GM18519 (cell line): ENCODE measurements around the gene RNF150.
"Not testable (repeated sequence)": the region's sequence is repeated elsewhere in the genome, so short reads cannot be mapped to it uniquely, and the experiment has no call there.

Source experiments
- ATAC-seq: cut with Tn5 transposase; IDR thresholded peaks from one replicate; pipeline ENCODE4 v1.9.1; 2021; ENCODE audit warnings: mild to moderate bottlenecking, moderate library complexity; ENCODE audit not compliant: unreplicated experiment, low FRiP score

The RNF150 gene

GRCh38 chr4:141133146-141133998 is at the start of gene RNF150:
TSS of gene RNF150 (minus strand) at chr4:141133469.
- peak; percentile 65 for ATAC-seq

- no peak for ATAC-seq
These were observed 47.9 kb upstream of the RNF150 start for GRCh38 chr4:141180991-141181761.

- no peak for ATAC-seq
These were observed 46.5 kb upstream of the RNF150 start for GRCh38 chr4:141179474-141180373.

GRCh38 chr4:141177171-141177570 is 43.9 kb upstream of the RNF150 start:
- no peak for ATAC-seq

GRCh38 chr4:141174457-141174856 is 41.2 kb upstream of the RNF150 start:
- ATAC-seq: no peak

GRCh38 chr4:141170671-141171070 is 37.4 kb upstream of the RNF150 start:
- ATAC-seq: no peak

- no peak for ATAC-seq
These were observed 36.1 kb upstream of the RNF150 start for GRCh38 chr4:141169391-141169790.

GRCh38 chr4:141165001-141165400 is 31.7 kb upstream of the RNF150 start:
- not testable (repeated sequence) for ATAC-seq

- ATAC-seq: no peak
These were observed 25.8 kb upstream of the RNF150 start for GRCh38 chr4:141159027-141159426.

GRCh38 chr4:141158219-141158618 is 24.9 kb upstream of the RNF150 start:
- ATAC-seq: no peak

- ATAC-seq: no peak
These were observed 22.3 kb upstream of the RNF150 start for GRCh38 chr4:141155586-141155985.

- no peak for ATAC-seq
These were observed 21.5 kb upstream of the RNF150 start for GRCh38 chr4:141154725-141155124.

GRCh38 chr4:141153751-141154510 is 20.7 kb upstream of the RNF150 start:
- no peak for ATAC-seq

- ATAC-seq: no peak
These were observed 10.9 kb upstream of the RNF150 start for GRCh38 chr4:141144207-141144606.

- no peak for ATAC-seq
These were observed 9.2 kb upstream of the RNF150 start for GRCh38 chr4:141142423-141142822.

- ATAC-seq: no peak
These were observed 7.3 kb upstream of the RNF150 start for GRCh38 chr4:141140391-141141200.

- ATAC-seq: no peak
These were observed 1.0 kb upstream of the RNF150 start for GRCh38 chr4:141133999-141134995.

- peak; percentile 10 for ATAC-seq
These were observed 542 bp downstream of the RNF150 start for GRCh38 chr4:141132709-141133145.
